ENCODE results near the gene SREBF1. TPM values are rescaled to one million over a fixed set of nuclear protein-coding genes. Genes with fewer than 3 reads are reported as not detected.

The SREBF1 gene
- total and polyA plus RNA-seq, 2 of the 4 experiments (the other 2 are of a cell fraction): 3.4 to 20.4 TPM

- H2BK5ac ChIP-seq (ENCODE audit: low read depth, low read length, poor library complexity, severe bottlenecking): no peak overlapping the region
- TF ChIP-seq SMC3 (IDR thresholded peaks at IDR 0.05; ENCODE audit: low read depth, low read length) (no peak), CHD1 (IDR thresholded peaks at IDR 0.05; ENCODE audit: low read depth, low read length) (no peak), MAZ (IDR thresholded peaks at IDR 0.05; ENCODE audit: borderline replicate concordance, low read depth, low read length) (peak; percentile 21; the same call in 1 of the 2 replicates), CTCF (conservative IDR thresholded peaks at IDR 0.05; ENCODE audit: low read depth, low read length) (peak; percentile 34), RAD21 (IDR thresholded peaks at IDR 0.05; ENCODE audit: low read length) (no peak), POLR2A (IDR thresholded peaks at IDR 0.05; ENCODE audit: low read depth, low read length) (no peak), USF2 (IDR thresholded peaks at IDR 0.05; ENCODE audit: low read depth, low read length) (no peak), ELK1 (IDR thresholded peaks at IDR 0.05; ENCODE audit: borderline replicate concordance, low read depth, low read length) (no peak)
- H3K14ac ChIP-seq (replicated peaks; ENCODE audit: low read depth, low read length): 0 out of 2 replicates have a peak overlapping the region, but pooled peaks have one; percentile 39
- WGBS, 2 experiments (ENCODE audit: extremely low coverage in 2 of 2, insufficient read length in 1 of 2): no CpG with 5 or more reads among the region's 2 CpGs
- ATAC-seq (ENCODE audit: low read depth): peak; percentile 70
- H4K8ac ChIP-seq (ENCODE audit: low read depth in 2 of 2, low read length in 2 of 2): peak overlapping the region; percentile 30 to 34; a peak in 2 of 4 replicates
- POLR2A ChIA-PET (ENCODE audit: unreplicated experiment): no interaction called here
- peaks cover 10% of the 10 kb centered on the region for H3K9me1 ChIP-seq (ENCODE audit: insufficient read depth, low read length)
- H4K5ac ChIP-seq (ENCODE audit: low read depth, low read length): no peak overlapping the region; the same call in 1 of the 2 replicates
- no peak overlapping the region; the same call in 1 of the 2 replicates for H4K91ac ChIP-seq (ENCODE audit: insufficient read depth, low read depth, low read length)
- BruUV-seq (replicated peaks): no TSS peak
- dilution Hi-C loops (cut with HindIII; ENCODE audit: low sequenced_read_pairs, unreplicated experiment) (no loop called here), in situ Hi-C loops (cut with MboI; ENCODE audit: low sequenced_read_pairs) (no loop called here), intact Hi-C loops (cut with micrococcal nuclease) (no loop called here)
- H3K9me3 ChIP-seq (ENCODE audit: control insufficient read depth, insufficient read depth, low read length): no peaks in the 10 kb centered on the region
- no peaks in the 10 kb centered on the region for H4K20me1 ChIP-seq (ENCODE audit: insufficient read depth, low read length)
- DNase-seq: peak; percentile 43
- no peak overlapping the region; the same call in 1 of the 2 replicates for H3K9ac ChIP-seq (ENCODE audit: low read depth, low read length)
- no peak overlapping the region for H2BK120ac ChIP-seq (ENCODE audit: low read depth, low read length)
- H2BK15ac ChIP-seq (ENCODE audit: low read depth, low read length): no peak overlapping the region
- H3K4me3 ChIP-seq (ENCODE audit: insufficient read depth, low read depth, low read length): no peak overlapping the region
- H3K4me2 ChIP-seq (ENCODE audit: low read depth, low read length): no peak overlapping the region
- peak overlapping the region; percentile 4; the same call in 1 of the 2 replicates for H3K4ac ChIP-seq (ENCODE audit: low read depth, low read length)
- no peaks in the 10 kb centered on the region for H3K27me3 ChIP-seq (ENCODE audit: control insufficient read depth, insufficient read depth, low read length)
- H3K23ac ChIP-seq (ENCODE audit: low read depth, low read length): no peak overlapping the region
- H2AK9ac ChIP-seq (replicated peaks; ENCODE audit: low read depth, low read length, poor library complexity): peak overlapping the region; percentile 74
- H3K36me3 ChIP-seq (ENCODE audit: control insufficient read depth, insufficient read depth, low read length): peaks cover 11% of the 10 kb centered on the region; the same call in 1 of the 2 replicates
- CTCF ChIA-PET: no interaction called here
- H3K56ac ChIP-seq (ENCODE audit: extremely low read depth, insufficient read depth, low read length): no peak overlapping the region
- H2AFZ ChIP-seq (replicated peaks; ENCODE audit: low read length, poor library complexity): peak overlapping the region; percentile 16
- H3K4me1 ChIP-seq (ENCODE audit: control insufficient read depth, insufficient read depth, low read length): peaks cover 13% of the 10 kb centered on the region; the same call in 1 of the 2 replicates
- peak overlapping the region; percentile 9; the same call in 1 of the 2 replicates for H3K27ac ChIP-seq (ENCODE audit: insufficient read depth, low read length)
- H3K79me1 ChIP-seq (ENCODE audit: low read depth in 1 of 2, low read length in 2 of 2): no peaks in the 10 kb centered on the region
- H3K18ac ChIP-seq (ENCODE audit: low read depth, low read length): no peak overlapping the region
- H2AK5ac ChIP-seq (ENCODE audit: low read depth, low read length): peak overlapping the region; percentile 52; the same call in 1 of the 2 replicates
- no peak overlapping the region for H2BK20ac ChIP-seq (ENCODE audit: low read depth, low read length)
Observed at GRCh38 chr17:17849845-17850373, 13.1 kb upstream of the SREBF1 start.

Data from IMR-90 (cell line).